Measurements from ENCODE around the gene GTF3A.

DNA sequence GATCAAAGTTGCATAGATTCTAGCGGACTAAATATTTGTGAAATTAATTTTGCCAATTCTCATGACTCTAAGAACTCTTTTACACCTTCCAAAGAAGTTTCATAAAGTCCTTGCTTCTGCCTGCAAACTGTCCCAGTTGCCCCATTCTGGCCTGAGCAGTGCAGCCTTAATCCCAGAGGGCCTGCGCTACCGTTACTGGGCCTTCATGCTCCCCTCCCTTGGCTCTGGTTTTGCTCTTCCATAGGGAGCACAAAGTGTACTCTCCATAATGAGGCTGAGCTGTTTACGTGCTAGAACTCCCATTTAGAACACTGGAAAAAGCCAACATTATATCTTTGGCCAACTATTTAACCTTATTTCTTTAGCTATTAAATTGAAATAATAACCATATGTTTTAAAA lies 23.9 kb downstream of the GTF3A start:
- TF ChIP-seq POLR2A (IDR thresholded peaks at IDR 0.05; ENCODE audit: low read depth, low read length), result no peak
- no peak for TF ChIP-seq POLR2AphosphoS5 (IDR thresholded peaks at IDR 0.05; ENCODE audit: insufficient read depth, low read depth, low read length)
- TF ChIP-seq, protein P1, sequence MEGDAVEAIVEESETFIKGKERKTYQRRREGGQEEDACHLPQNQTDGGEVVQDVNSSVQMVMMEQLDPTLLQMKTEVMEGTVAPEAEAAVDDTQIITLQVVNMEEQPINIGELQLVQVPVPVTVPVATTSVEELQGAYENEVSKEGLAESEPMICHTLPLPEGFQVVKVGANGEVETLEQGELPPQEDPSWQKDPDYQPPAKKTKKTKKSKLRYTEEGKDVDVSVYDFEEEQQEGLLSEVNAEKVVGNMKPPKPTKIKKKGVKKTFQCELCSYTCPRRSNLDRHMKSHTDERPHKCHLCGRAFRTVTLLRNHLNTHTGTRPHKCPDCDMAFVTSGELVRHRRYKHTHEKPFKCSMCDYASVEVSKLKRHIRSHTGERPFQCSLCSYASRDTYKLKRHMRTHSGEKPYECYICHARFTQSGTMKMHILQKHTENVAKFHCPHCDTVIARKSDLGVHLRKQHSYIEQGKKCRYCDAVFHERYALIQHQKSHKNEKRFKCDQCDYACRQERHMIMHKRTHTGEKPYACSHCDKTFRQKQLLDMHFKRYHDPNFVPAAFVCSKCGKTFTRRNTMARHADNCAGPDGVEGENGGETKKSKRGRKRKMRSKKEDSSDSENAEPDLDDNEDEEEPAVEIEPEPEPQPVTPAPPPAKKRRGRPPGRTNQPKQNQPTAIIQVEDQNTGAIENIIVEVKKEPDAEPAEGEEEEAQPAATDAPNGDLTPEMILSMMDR (IDR thresholded peaks at IDR 0.05; ENCODE audit: extremely low read depth in 1 of 2, insufficient read depth in 1 of 2, low read depth in 1 of 2, low read length in 2 of 2), result no peak
- TF ChIP-seq EZH2 (IDR thresholded peaks at IDR 0.05; ENCODE audit: borderline replicate concordance, low read depth, low read length, severe bottlenecking), result no peak
- no peak for TF ChIP-seq MYC (IDR thresholded peaks at IDR 0.05; ENCODE audit: low read depth, low read length)
- no peak for TF ChIP-seq GATA2 (IDR thresholded peaks at IDR 0.05; ENCODE audit: insufficient read depth, insufficient read length, low read depth, low read length)
- TF ChIP-seq, protein P2, sequence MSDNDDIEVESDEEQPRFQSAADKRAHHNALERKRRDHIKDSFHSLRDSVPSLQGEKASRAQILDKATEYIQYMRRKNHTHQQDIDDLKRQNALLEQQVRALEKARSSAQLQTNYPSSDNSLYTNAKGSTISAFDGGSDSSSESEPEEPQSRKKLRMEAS (IDR thresholded peaks at IDR 0.05; ENCODE audit: insufficient read depth, insufficient read length), result no peak
- no peak for TF ChIP-seq FOS (IDR thresholded peaks at IDR 0.05; ENCODE audit: borderline replicate concordance, insufficient read depth, low read length)
